ENCODE results near the gene SHISA6.

Gene SHISA6

GRCh38 chr17:11272191-11272590 lies 31.2 kb downstream of the SHISA6 start:
- Histone ChIP-seq H2BK12ac (ENCODE audit: low read length in 2 of 2) (no peak overlapping the region), H3K9ac (ENCODE audit: low read length) (no peak overlapping the region), H2BK5ac (ENCODE audit: low read depth, low read length, poor library complexity, severe bottlenecking) (no peak overlapping the region), H3K4ac (ENCODE audit: low read depth in 1 of 2, low read length in 2 of 2) (no peak overlapping the region), H2AK5ac (ENCODE audit: low read length, severe bottlenecking) (no peak overlapping the region), H3K27me3 (ENCODE audit: control insufficient read depth in 1 of 2, insufficient read depth in 1 of 2, low read length in 2 of 2) (no peaks in the 10 kb centered on the region), H3K27ac (ENCODE audit: low read length, poor library complexity, severe bottlenecking) (no peak overlapping the region), H3K9me3 (ENCODE audit: control insufficient read depth, low read length) (peaks cover 2% of the 10 kb centered on the region), H4K8ac (ENCODE audit: low read length) (no peak overlapping the region), H3K4me1 (ENCODE audit: control insufficient read depth, insufficient read depth, low read depth, low read length) (no peaks in the 10 kb centered on the region), H4K91ac (ENCODE audit: low read length) (no peak overlapping the region), H2BK120ac (ENCODE audit: low read depth, low read length) (no peak overlapping the region), H3K4me2 (ENCODE audit: low read length, poor library complexity, severe bottlenecking) (no peak overlapping the region), H3K14ac (ENCODE audit: low read length in 2 of 2) (no peak overlapping the region), H3K23ac (ENCODE audit: low read length in 2 of 2) (no peak overlapping the region), H3K4me3 (ENCODE audit: insufficient read depth in 1 of 2, low read depth in 1 of 2, low read length in 2 of 2) (no peak overlapping the region), H3K18ac (ENCODE audit: low read depth in 1 of 2, low read length in 2 of 2) (no peak overlapping the region), H3K36me3 (ENCODE audit: control insufficient read depth in 1 of 2, insufficient read depth in 2 of 2, low read depth in 1 of 2, low read length in 2 of 2) (no peaks in the 10 kb centered on the region), H3K79me1 (replicated peaks; ENCODE audit: low read length, poor library complexity, severe bottlenecking) (no peaks in the 10 kb centered on the region), H2AFZ (ENCODE audit: low read depth, low read length) (no peak overlapping the region), H2BK15ac (ENCODE audit: low read depth, poor library complexity, severe bottlenecking) (no peak overlapping the region)
- DNase-seq = no peak
- 74% methylated on average over 8 of the region's 8 CpGs for WGBS

- no peak overlapping the region for H3K14ac ChIP-seq (ENCODE audit: low read length in 2 of 2)
- H2BK5ac ChIP-seq (ENCODE audit: low read depth, low read length, poor library complexity, severe bottlenecking) = no peak overlapping the region
- no peaks in the 10 kb centered on the region for H3K79me1 ChIP-seq (replicated peaks; ENCODE audit: low read length, poor library complexity, severe bottlenecking)
- no peaks in the 10 kb centered on the region for H3K4me1 ChIP-seq (ENCODE audit: control insufficient read depth, insufficient read depth, low read depth, low read length)
- no peak overlapping the region for H4K91ac ChIP-seq (ENCODE audit: low read length)
- 83% methylated on average over 9 of the region's 9 CpGs for WGBS
- no peak overlapping the region for H4K8ac ChIP-seq (ENCODE audit: low read length)
- DNase-seq = no peak
- H2BK120ac ChIP-seq (ENCODE audit: low read depth, low read length) = no peak overlapping the region
- no peak overlapping the region for H2BK12ac ChIP-seq (ENCODE audit: low read length in 2 of 2)
- H3K27me3 ChIP-seq (ENCODE audit: control insufficient read depth in 1 of 2, insufficient read depth in 1 of 2, low read length in 2 of 2) = no peaks in the 10 kb centered on the region
- H3K4ac ChIP-seq (ENCODE audit: low read depth in 1 of 2, low read length in 2 of 2) = no peak overlapping the region
- no peak overlapping the region for H2AFZ ChIP-seq (ENCODE audit: low read depth, low read length)
- H3K9me3 ChIP-seq (ENCODE audit: control insufficient read depth, low read length) = peaks cover 2% of the 10 kb centered on the region
- no peak overlapping the region for H3K18ac ChIP-seq (ENCODE audit: low read depth in 1 of 2, low read length in 2 of 2)
- H3K36me3 ChIP-seq (ENCODE audit: control insufficient read depth in 1 of 2, insufficient read depth in 2 of 2, low read depth in 1 of 2, low read length in 2 of 2) = no peaks in the 10 kb centered on the region
- H3K27ac ChIP-seq (ENCODE audit: low read length, poor library complexity, severe bottlenecking) = no peak overlapping the region
- H3K23ac ChIP-seq (ENCODE audit: low read length in 2 of 2) = no peak overlapping the region
- no peak overlapping the region for H2AK5ac ChIP-seq (ENCODE audit: low read length, severe bottlenecking)
- H3K9ac ChIP-seq (ENCODE audit: low read length) = no peak overlapping the region
- H2BK15ac ChIP-seq (ENCODE audit: low read depth, poor library complexity, severe bottlenecking) = no peak overlapping the region
- H3K4me3 ChIP-seq (ENCODE audit: insufficient read depth in 1 of 2, low read depth in 1 of 2, low read length in 2 of 2) = no peak overlapping the region
- H3K4me2 ChIP-seq (ENCODE audit: low read length, poor library complexity, severe bottlenecking) = no peak overlapping the region
These were observed 32.6 kb downstream of the SHISA6 start for GRCh38 chr17:11273596-11273995.

GRCh38 chr17:11274106-11274505 lies 33.1 kb downstream of the SHISA6 start:
- Histone ChIP-seq H2BK12ac (ENCODE audit: low read length in 2 of 2) (no peak overlapping the region), H3K36me3 (ENCODE audit: control insufficient read depth in 1 of 2, insufficient read depth in 2 of 2, low read depth in 1 of 2, low read length in 2 of 2) (no peaks in the 10 kb centered on the region), H2BK5ac (ENCODE audit: low read depth, low read length, poor library complexity, severe bottlenecking) (no peak overlapping the region), H3K4me3 (ENCODE audit: insufficient read depth in 1 of 2, low read depth in 1 of 2, low read length in 2 of 2) (no peak overlapping the region), H2BK120ac (ENCODE audit: low read depth, low read length) (no peak overlapping the region), H4K91ac (ENCODE audit: low read length) (no peak overlapping the region), H3K27ac (ENCODE audit: low read length, poor library complexity, severe bottlenecking) (no peak overlapping the region), H3K27me3 (ENCODE audit: control insufficient read depth in 1 of 2, insufficient read depth in 1 of 2, low read length in 2 of 2) (no peaks in the 10 kb centered on the region), H3K4me2 (ENCODE audit: low read length, poor library complexity, severe bottlenecking) (no peak overlapping the region), H3K9me3 (ENCODE audit: control insufficient read depth, low read length) (peaks cover 3% of the 10 kb centered on the region), H4K8ac (ENCODE audit: low read length) (no peak overlapping the region), H3K4ac (ENCODE audit: low read depth in 1 of 2, low read length in 2 of 2) (no peak overlapping the region), H3K79me1 (replicated peaks; ENCODE audit: low read length, poor library complexity, severe bottlenecking) (no peaks in the 10 kb centered on the region), H2AFZ (ENCODE audit: low read depth, low read length) (no peak overlapping the region), H3K14ac (ENCODE audit: low read length in 2 of 2) (no peak overlapping the region), H3K9ac (ENCODE audit: low read length) (no peak overlapping the region), H2AK5ac (ENCODE audit: low read length, severe bottlenecking) (no peak overlapping the region), H3K18ac (ENCODE audit: low read depth in 1 of 2, low read length in 2 of 2) (no peak overlapping the region), H3K4me1 (ENCODE audit: control insufficient read depth, insufficient read depth, low read depth, low read length) (no peaks in the 10 kb centered on the region), H2BK15ac (ENCODE audit: low read depth, poor library complexity, severe bottlenecking) (no peak overlapping the region), H3K23ac (ENCODE audit: low read length in 2 of 2) (no peak overlapping the region)
- WGBS = 84% methylated on average over 14 of the region's 14 CpGs
- DNase-seq = no peak

GRCh38 chr17:11276486-11276885 lies 35.5 kb downstream of the SHISA6 start:
- no peak overlapping the region for H2BK15ac ChIP-seq (ENCODE audit: low read depth, poor library complexity, severe bottlenecking)
- H4K91ac ChIP-seq (ENCODE audit: low read length) = no peak overlapping the region
- no peak overlapping the region for H2AK5ac ChIP-seq (ENCODE audit: low read length, severe bottlenecking)
- no peak overlapping the region for H3K18ac ChIP-seq (ENCODE audit: low read depth in 1 of 2, low read length in 2 of 2)
- no peak overlapping the region for H3K9ac ChIP-seq (ENCODE audit: low read length)
- no peak overlapping the region for H3K27ac ChIP-seq (ENCODE audit: low read length, poor library complexity, severe bottlenecking)
- no peak overlapping the region for H2BK12ac ChIP-seq (ENCODE audit: low read length in 2 of 2)
- H3K4me3 ChIP-seq (ENCODE audit: insufficient read depth in 1 of 2, low read depth in 1 of 2, low read length in 2 of 2) = no peak overlapping the region
- H4K8ac ChIP-seq (ENCODE audit: low read length) = no peak overlapping the region
- H3K23ac ChIP-seq (ENCODE audit: low read length in 2 of 2) = no peak overlapping the region
- no peak overlapping the region for H2AFZ ChIP-seq (ENCODE audit: low read depth, low read length)
- H3K27me3 ChIP-seq (ENCODE audit: control insufficient read depth in 1 of 2, insufficient read depth in 1 of 2, low read length in 2 of 2) = no peaks in the 10 kb centered on the region
- no peak overlapping the region for H3K4me2 ChIP-seq (ENCODE audit: low read length, poor library complexity, severe bottlenecking)
- DNase-seq = no peak
- no peaks in the 10 kb centered on the region for H3K4me1 ChIP-seq (ENCODE audit: control insufficient read depth, insufficient read depth, low read depth, low read length)
- H2BK5ac ChIP-seq (ENCODE audit: low read depth, low read length, poor library complexity, severe bottlenecking) = no peak overlapping the region
- no peak overlapping the region for H2BK120ac ChIP-seq (ENCODE audit: low read depth, low read length)
- no peaks in the 10 kb centered on the region for H3K79me1 ChIP-seq (replicated peaks; ENCODE audit: low read length, poor library complexity, severe bottlenecking)
- 48% methylated on average over 4 of the region's 4 CpGs for whole genome bisulfite sequencing
- no peak overlapping the region for H3K4ac ChIP-seq (ENCODE audit: low read depth in 1 of 2, low read length in 2 of 2)
- peaks cover 17% of the 10 kb centered on the region for H3K9me3 ChIP-seq (ENCODE audit: control insufficient read depth, low read length)
- no peaks in the 10 kb centered on the region for H3K36me3 ChIP-seq (ENCODE audit: control insufficient read depth in 1 of 2, insufficient read depth in 2 of 2, low read depth in 1 of 2, low read length in 2 of 2)
- H3K14ac ChIP-seq (ENCODE audit: low read length in 2 of 2) = no peak overlapping the region
